ENCODE measurements around the gene DOHH. TPM values are rescaled to one million over a fixed set of nuclear protein-coding genes. Genes with fewer than 3 reads are reported as not detected.

DOHH gene
- total RNA-seq, 1 experiment from 2014 or later: 24.9 TPM

- POLR2A ChIA-PET: no interaction called here
- DNase-seq (ENCODE audit: low read depth, low spot score) (no peak), ATAC-seq (no peak)
- CTCF ChIA-PET: no interaction called here
- TF ChIP-seq TCF7L2 (IDR thresholded peaks at IDR 0.05; ENCODE audit: low read depth, low read length): no peak
- TF ChIP-seq, protein P1, sequence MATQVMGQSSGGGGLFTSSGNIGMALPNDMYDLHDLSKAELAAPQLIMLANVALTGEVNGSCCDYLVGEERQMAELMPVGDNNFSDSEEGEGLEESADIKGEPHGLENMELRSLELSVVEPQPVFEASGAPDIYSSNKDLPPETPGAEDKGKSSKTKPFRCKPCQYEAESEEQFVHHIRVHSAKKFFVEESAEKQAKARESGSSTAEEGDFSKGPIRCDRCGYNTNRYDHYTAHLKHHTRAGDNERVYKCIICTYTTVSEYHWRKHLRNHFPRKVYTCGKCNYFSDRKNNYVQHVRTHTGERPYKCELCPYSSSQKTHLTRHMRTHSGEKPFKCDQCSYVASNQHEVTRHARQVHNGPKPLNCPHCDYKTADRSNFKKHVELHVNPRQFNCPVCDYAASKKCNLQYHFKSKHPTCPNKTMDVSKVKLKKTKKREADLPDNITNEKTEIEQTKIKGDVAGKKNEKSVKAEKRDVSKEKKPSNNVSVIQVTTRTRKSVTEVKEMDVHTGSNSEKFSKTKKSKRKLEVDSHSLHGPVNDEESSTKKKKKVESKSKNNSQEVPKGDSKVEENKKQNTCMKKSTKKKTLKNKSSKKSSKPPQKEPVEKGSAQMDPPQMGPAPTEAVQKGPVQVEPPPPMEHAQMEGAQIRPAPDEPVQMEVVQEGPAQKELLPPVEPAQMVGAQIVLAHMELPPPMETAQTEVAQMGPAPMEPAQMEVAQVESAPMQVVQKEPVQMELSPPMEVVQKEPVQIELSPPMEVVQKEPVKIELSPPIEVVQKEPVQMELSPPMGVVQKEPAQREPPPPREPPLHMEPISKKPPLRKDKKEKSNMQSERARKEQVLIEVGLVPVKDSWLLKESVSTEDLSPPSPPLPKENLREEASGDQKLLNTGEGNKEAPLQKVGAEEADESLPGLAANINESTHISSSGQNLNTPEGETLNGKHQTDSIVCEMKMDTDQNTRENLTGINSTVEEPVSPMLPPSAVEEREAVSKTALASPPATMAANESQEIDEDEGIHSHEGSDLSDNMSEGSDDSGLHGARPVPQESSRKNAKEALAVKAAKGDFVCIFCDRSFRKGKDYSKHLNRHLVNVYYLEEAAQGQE (IDR thresholded peaks at IDR 0.05; ENCODE audit: insufficient read depth in 1 of 2, low read depth in 2 of 2, low read length in 1 of 2): no peak
- no peak for TF ChIP-seq POLR2AphosphoS5 (IDR thresholded peaks at IDR 0.05; ENCODE audit: low read depth, low read length)
- H3K27me3 ChIP-seq (ENCODE audit: control insufficient read depth, insufficient read depth, low read length): no peaks in the 10 kb centered on the region
- H3K27ac ChIP-seq (ENCODE audit: low read length): no peak overlapping the region
- peaks cover 3% of the 10 kb centered on the region; the same call in 1 of the 2 replicates for H3K36me3 ChIP-seq (ENCODE audit: control insufficient read depth, insufficient read depth, low read length)
- H3K4me3 ChIP-seq (ENCODE audit: low read depth in 2 of 2, low read length in 2 of 2): no peak overlapping the region
- no peaks in the 10 kb centered on the region for H3K9me3 ChIP-seq (ENCODE audit: control insufficient read depth, insufficient read depth, low read depth, low read length)
- in situ Hi-C loops (cut with HindIII; ENCODE audit: low pct_unique_long_range_greater_than_20kb, low sequenced_read_pairs) (no loop called here), intact Hi-C loops (cut with micrococcal nuclease; ENCODE audit: unreplicated experiment) (no loop called here)
- BruUV-seq (replicated peaks): no TSS peak
- H3K4me1 ChIP-seq (ENCODE audit: control insufficient read depth, insufficient read depth, low read length): no peaks in the 10 kb centered on the region
These were observed 57.9 kb downstream of the DOHH start for GRCh38 chr19:3442487-3443071.

- H3K36me3 ChIP-seq (ENCODE audit: control insufficient read depth, insufficient read depth, low read length): peaks cover 3% of the 10 kb centered on the region; the same call in 1 of the 2 replicates
- no peak for TF ChIP-seq CTCF (IDR thresholded peaks at IDR 0.05)
- no peak for TF ChIP-seq TCF7L2 (IDR thresholded peaks at IDR 0.05; ENCODE audit: low read depth, low read length)
- TF ChIP-seq, protein P1 (IDR thresholded peaks at IDR 0.05; ENCODE audit: insufficient read depth in 1 of 2, low read depth in 2 of 2, low read length in 1 of 2): no peak
- no peak for TF ChIP-seq POLR2AphosphoS5 (IDR thresholded peaks at IDR 0.05; ENCODE audit: low read depth, low read length)
- TF ChIP-seq SIN3A (IDR thresholded peaks at IDR 0.05; ENCODE audit: borderline replicate concordance, insufficient read depth, low read depth, low read length): no peak
- POLR2A ChIA-PET: no interaction called here
- intact Hi-C loops (cut with micrococcal nuclease; ENCODE audit: unreplicated experiment): no loop called here
- no peak overlapping the region for H3K27ac ChIP-seq (ENCODE audit: low read length)
- in situ Hi-C loops (cut with HindIII; ENCODE audit: low pct_unique_long_range_greater_than_20kb, low sequenced_read_pairs): no loop called here
- H3K4me3 ChIP-seq (ENCODE audit: low read depth in 2 of 2, low read length in 2 of 2): no peak overlapping the region
- H3K4me1 ChIP-seq (ENCODE audit: control insufficient read depth, insufficient read depth, low read length): no peaks in the 10 kb centered on the region
- H3K27me3 ChIP-seq (ENCODE audit: control insufficient read depth, insufficient read depth, low read length): no peaks in the 10 kb centered on the region
- no peaks in the 10 kb centered on the region for H3K9me3 ChIP-seq (ENCODE audit: control insufficient read depth, insufficient read depth, low read depth, low read length)
- CTCF ChIA-PET: no interaction called here
- ATAC-seq: no peak
- BruUV-seq (replicated peaks): no TSS peak
- DNase-seq (ENCODE audit: low read depth, low spot score): no peak
These were observed 58.5 kb downstream of the DOHH start for GRCh38 chr19:3441986-3442329.

All from Panc1 (cell line).